Measurements from ENCODE around the gene ARRDC1.

- no peak for TF ChIP-seq POLR2AphosphoS5 (IDR thresholded peaks at IDR 0.05)
- TF ChIP-seq POLR2A (IDR thresholded peaks at IDR 0.05; ENCODE audit: low read depth): no peak
Measured at GRCh38 chr9:137604345-137605086, 970 bp upstream of the ARRDC1 start.
